Activated CD4-positive, alpha-beta T cell treated with anti-CD3 and anti-CD28 coated beads for 4 hours (primary cell): ENCODE data around the gene PRDX6.
A peak's percentile ranks its signal among the peaks of the same experiment; 100 is the strongest.
"Not testable (repeated sequence)": the region's sequence is repeated elsewhere in the genome, so short reads cannot be mapped to it uniquely, and the experiment has no call there.

Experiments
- DNase-seq, 2 donors: peaks; one replicate each; pipeline ENCODE4 v3.0.0-alpha.2; 2020

The PRDX6 gene

DNA sequence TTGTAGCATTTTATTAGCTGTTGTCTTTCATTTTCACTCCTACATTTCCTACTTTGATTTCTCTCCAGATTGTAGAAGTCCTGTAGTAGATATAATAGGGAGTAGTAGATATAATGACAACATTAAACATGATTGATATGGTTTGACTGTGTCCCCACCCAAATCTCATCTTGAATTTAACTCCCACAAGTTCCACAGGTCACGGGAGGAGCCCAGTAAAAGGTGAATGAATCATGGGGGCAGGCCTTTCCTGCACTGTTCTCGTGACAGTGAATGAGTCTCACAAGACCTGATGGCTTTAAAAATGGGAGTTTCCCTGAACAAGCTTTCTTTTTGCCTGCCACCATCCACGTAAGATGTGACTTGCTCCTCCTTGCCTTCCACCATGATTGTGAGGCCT is 7.5 kb upstream of the PRDX6 start:
- DNase-seq, result no peak

DNA sequence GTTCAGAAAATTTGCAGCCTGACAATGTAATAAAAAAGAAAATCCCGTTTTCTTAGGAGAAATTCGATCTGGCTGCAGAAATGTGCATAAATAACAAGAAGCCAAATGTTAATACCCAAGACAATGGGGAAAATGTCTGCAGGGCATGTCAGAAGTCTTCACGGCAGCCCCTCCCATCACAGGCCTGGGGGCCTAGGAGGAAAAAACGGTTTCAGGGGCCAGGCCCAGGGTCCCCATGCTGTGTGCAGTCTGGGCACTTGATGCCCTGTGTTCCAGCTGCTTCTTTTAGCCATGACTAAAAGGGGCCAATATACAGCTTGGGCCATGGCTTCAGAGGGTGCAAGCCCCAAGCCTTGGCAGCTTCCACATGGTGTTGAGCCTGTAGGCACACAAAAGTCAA is 6.5 kb upstream of the PRDX6 start:
- no peak for DNase-seq

DNA sequence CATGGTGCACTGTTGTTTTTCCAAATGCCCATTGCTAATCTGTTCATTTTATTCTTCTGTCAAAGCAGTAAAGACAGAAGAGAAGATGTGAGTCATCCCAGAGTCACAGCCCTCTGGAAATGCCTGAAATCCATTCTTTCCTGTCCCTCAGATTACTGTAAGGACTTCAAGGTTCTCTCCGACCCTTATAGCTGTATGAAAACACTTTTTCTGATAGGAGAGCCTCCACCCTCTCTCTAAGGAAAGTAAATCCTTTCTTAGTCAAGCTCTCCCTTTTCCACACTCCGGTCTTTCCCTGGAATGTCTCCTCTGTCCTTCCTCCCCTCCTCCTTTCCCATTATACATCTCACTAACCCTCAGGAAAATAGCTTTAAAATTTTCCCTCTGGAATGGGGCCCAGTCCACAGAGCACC is 3.5 kb upstream of the PRDX6 start:
- DNase-seq, result no peak

DNA sequence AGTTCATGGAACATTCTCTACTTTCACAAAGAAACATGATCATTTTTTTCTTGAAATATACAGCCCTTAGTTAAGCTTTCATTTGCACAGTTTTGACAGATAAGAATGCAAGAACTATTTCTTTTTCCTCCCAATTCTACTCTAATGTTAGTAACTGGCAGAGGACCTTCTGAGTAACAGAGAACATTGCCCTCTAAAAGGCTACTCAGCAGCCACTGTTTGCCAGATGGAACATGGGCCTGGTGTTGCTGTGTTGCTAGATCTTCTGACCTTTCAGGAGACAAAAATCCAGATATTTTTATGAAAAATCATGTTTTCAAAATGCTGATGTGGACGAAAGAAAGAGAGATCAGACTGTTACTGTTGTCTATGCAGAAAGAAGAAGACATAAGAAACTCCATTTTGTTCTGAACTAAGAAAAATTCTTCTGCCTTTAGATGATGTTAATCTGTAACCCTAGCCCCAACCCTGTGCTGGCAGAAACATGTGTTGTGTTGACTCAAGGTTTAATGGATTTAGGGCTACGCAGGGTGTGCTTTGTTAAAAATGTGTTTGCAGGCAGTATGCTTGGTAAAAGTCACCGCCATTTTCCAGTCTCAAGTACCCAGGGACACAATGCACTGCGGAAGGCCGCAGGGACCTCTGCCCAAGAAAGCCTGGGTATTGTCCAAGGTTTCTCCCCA is 2.9 kb upstream of the PRDX6 start:
- no peak for DNase-seq

DNA sequence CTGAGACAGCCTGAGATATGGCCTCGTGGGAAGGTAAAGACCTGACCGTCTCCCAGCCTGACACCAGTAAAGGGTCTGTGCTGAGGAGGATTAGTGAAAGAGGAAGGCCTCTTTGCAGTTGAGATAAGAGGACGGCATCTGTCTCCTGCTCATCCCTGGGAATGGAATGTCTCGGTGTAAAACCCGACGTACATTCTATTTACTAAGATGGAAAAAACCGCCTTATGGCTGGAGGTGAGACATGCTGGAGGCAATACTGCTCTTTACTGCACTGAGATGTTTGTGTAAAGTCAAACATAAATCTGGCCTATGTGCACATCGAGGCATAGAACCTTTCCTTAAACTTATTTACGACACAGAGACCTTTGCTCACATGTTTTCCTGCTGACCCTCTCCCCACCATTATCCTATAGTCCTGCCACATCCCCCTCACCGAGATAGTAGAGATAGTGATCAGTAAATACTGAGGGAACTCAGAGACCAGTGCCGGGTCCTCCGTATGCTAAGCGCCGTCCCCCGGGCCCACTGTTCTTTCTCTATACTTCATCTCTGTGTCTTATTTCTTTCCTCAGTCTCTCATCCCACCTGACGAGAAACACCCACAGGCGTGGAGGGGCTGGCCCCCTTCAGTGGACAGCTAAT is 2.2 kb upstream of the PRDX6 start:
- not testable (repeated sequence) for DNase-seq

DNA sequence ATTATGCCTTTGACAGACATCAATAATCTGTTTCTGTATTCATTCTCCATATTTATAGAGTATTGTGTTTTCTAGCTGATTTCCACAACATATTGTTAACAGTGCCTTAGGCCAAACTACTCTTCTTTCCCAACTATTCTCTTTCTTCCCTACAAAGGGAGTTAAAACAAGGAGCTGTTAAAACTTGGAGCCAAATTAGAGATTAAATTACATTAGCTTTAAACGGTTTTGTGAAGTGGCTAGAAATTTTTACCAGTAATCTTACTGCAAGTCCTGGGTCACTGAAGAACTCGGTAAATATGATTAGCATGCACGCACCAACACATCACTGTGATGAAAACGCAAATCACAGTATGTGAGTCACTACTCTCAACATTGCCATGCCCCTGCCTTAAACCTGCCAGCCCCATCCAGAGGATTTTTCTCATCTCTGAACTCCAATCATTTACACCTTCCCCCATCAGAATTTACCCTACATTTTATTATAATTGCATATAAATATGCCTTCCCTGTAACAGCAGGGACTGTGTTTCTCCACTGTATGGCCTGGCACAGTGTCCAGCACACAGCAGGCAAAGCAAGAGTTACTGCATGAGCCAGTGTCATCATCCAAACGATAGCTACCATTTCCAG is 1.5 kb upstream of the PRDX6 start:
- no peak for DNase-seq

DNA sequence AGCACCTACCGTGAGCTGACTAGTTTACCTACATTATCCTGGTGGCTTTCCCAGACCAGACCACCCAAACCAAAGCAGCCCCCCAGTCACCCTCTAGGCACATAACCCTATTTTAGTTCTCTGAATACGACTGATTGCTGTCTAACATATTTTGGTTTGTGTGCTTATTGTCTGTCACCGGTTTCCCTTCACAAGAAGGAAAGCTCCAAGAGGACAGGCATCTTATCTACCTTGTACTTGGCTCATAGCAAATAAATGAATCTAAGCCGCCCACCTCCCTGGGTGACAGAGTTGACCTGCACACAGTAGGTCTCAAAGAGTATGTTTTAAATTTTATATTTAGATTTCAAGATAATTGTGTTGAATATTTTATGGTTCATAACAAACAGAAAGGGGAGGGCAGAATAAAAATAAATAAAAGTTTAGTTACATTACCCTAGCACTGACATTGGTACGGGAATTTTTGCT is 904 bp upstream of the PRDX6 start:
- DNase-seq, result no peak

DNA sequence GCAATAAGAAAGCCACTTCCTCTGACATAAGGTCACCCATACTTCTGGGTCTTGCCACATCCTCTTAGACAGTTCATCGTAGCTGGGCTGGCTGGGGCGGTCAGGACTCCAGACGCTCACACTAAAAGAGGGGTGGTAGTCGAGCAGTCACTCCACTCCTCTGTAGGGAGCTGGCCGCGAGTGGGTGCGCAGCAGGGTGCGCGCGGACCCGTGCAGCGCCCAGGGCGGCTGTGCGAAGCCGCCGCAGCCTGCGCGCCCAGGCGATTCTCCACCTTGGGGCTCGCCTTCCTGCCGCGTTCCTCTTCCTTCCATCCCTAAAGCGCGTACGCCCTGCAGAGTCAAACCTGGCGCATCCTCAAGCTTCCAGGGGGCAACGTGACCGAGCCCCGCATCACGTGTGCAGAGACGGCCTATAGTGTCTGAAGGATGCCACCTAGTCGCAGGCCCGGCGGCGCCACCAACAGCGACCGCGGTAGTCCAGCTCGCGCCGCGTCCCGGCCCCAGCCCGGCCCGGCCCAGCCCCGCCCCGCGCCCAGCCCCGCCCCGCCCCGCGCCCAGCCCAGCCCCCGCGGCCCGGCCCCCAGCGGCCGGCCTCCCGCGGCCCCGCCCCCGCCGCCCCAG is 360 bp upstream of the PRDX6 start:
- peak; percentile 57 to 60 for DNase-seq

DNA sequence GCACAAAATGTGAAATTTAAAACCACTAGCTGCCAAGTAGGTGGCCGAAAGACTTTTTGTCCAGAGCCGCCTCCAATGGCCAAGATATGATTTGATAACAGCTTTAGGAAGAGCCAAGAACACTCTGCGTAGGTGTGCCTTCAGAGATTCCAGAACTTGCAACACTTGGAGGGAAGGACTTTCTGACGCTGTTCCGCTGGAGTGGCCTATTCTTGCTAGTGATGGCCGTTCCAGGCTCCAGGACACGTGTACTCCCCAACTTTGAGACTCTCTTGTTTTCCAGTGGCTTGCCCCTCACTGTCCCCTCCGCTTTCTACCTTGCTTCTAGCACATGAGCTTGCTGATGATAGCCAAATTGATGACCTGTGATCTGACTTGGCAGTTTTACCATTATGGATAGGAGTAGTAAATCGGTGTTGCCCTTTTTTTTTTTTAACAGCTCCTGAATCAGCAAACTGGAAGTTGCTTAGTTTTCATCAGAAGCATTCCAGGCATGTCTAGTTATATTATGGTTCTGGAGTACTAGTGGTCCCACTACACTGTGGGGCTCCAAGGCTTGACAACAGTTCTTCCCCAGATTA is 1.0 kb downstream of the PRDX6 start:
- DNase-seq, result no peak

DNA sequence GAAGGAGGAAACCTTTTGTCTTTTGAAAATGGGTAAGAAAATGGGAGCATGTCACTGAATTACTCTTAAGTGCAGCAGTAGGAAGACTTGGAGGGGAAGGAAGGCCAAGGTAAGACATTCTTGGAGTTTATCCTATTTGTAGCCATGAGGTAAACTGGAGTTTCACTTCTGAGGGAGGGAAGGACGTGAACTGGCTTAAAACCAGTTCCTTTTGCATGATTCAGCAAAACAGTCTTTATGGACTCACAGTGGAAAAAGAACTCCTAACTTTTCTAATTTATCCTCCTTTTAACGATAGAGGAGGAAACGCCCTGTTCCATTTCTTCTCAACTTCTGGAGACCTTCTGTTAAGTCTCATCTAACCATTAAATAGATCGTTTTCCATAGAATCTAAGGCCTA is 2.5 kb downstream of the PRDX6 start:
- no peak for DNase-seq

DNA sequence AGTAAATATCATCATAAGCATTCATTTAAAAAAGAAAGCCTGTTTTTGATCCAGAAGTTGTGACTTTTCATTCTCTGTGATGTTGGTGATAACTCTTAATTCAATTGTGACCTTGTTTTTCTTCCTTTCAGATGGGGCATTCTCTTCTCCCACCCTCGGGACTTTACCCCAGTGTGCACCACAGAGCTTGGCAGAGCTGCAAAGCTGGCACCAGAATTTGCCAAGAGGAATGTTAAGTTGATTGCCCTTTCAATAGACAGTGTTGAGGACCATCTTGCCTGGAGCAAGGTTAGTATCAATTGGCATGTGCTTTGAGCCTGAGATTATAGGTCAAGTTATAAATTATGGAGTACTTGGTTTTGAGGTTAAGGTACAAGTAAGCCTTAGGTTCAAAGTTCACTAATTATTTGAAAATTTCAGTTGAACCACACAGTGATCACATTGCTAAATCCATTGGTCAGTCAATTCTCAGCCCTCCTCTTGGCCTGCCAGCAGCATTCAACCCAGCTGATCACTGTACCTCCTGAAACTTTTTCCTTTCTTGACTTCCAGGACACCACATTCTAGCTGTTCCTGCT is 4.1 kb downstream of the PRDX6 start:
- no peak for DNase-seq

DNA sequence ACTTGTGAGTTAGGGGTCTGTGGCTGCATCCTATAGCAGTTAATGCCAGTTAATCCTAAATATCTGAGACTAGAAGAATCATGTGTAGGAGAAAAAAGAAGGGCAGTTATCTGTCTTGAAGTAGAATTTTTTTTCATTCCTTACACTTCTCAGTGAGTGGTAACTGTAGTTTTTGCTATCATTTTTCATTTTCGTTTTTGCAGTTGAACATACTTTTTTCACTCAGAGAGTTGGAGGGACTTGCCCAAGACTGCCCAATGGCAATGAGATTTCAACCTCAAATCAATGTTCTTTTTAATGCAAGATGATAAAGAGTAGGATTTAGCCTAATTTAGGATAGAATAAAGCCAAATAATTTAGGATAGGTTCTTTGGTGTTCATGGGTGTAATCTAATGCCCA is 5.5 kb downstream of the PRDX6 start:
- no peak for DNase-seq

DNA sequence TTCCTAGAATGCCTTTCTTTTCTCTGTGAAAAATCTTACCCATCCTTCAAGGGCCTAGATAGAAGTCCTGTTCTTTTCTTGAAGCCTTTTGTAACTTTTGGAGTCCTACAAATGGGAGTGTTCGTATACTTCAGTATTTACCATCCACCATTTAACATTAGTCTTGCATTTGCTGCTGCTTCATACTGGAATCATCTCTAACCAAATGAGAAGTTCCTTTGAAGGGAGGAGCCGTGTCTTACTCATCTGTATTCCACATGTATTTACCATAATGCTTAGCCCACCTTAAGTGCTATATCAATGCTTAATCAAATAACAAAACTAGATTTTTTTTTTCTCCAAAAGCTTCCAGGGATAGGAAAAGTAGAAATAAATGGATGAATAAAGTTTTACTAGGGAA is 7.1 kb downstream of the PRDX6 start:
- no peak for DNase-seq

DNA sequence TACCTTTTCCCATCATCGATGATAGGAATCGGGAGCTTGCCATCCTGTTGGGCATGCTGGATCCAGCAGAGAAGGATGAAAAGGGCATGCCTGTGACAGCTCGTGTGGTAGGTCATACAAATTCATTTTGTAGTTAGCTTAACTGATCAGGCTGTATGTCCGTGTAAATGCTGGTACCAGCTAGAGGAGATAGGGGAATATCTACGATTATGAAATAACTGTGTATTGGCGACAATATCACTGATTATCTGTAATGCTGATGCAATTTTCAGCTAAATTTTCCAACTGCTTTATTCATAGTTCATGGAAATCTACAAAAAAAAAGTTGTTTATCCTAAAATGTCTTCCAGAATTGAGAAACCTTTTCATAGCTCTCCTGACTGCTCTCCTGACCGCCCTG is 8.3 kb downstream of the PRDX6 start:
- DNase-seq, result no peak

DNA sequence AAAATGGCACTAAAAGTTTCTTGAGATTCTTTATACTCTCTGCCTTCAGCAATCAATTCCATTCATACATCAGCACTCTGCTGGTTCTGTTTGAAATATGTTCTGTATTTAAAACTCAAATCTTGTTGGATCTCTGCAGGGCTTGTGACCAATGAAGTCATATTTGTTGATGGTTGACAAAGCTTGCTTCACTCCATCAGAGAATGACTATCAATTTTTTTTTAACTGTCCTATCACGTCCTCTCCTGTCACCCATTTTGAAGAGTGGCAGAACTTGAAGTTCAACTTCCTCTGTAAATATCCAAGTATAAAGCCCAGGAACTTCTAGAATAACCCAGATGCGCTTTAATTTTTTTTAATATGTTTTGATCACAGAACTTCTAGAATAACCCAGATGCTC is 10.9 kb downstream of the PRDX6 start:
- DNase-seq, result no peak

DNA sequence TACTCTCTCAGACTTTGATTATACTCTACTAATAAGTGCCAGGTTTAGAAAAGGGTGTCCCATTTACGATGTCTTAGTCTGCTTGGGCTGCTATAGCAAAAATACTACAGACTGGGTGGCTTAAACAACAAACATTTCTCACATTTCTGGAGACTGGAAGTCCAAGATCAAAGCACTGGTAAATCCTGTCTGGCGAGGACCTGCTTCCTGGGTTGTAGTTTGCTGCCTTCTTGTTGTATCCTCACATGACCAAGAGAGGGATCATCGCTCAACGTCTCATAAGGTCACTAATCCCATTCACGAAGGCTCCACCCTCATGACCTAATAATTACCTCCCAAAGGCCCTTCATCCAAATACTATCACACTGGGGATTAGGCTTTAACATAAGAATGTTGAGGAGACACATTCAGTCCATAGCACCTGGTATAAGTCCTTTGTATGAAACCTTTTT is 12.0 kb downstream of the PRDX6 start:
- no peak for DNase-seq

DNA sequence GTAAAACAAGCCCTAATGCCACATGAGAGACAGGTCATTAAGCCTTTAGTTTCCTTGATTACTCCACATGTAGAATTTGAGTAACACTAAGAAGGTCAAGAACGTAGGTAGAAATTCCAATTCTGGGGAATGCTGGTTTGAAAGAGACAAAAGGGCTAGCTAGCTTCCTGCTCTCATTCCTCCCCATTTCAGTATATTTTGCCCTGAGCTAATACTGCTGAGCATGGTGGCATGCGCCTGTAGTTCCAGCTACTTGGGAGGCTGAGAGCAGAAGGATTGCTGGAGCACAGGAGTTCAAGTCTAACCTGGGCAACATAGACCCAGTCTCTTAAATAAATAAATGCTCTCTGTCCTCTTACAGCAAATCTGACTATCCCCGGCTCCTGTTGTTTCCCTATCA is 12.8 kb downstream of the PRDX6 start:
- DNase-seq, result no peak

DNA sequence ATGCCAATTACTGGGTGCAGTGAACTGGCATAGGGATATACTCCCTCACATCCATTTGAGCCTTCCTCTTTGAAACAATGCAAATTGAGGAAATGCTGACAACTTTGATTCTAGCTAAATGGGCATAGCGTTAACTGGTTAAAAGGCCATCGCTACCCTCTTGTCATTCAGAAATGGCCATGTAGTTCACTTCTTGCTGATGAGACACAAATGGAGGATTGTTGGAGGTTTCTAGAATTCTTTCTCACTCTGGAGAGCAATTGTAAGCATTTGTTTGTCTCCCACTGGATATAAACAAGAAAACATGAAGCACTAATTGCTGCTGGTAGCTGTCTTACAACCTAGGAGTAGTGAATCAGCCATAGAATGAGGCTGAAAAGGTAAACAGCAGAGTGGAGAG is 14.4 kb downstream of the PRDX6 start:
- no peak for DNase-seq

DNA sequence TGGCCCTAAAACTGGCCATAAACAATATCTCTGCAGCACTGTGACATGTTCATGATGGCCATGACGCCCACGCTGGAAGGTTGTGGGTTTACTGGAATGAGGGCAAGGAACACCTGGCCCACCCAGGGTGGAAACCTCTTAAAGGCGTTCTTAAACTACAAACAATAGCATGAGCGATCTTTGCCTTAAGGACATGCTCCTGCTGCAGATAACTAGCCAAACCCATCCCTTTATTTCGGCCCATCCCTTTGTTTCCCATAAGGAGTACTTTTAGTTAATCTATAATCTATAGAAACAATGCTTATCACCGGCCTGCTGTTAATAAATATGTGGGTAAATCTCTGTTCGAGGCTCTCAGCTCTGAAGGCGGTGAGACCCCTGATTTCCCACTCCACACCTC is 16.0 kb downstream of the PRDX6 start:
- DNase-seq, result not testable (repeated sequence)

DNA sequence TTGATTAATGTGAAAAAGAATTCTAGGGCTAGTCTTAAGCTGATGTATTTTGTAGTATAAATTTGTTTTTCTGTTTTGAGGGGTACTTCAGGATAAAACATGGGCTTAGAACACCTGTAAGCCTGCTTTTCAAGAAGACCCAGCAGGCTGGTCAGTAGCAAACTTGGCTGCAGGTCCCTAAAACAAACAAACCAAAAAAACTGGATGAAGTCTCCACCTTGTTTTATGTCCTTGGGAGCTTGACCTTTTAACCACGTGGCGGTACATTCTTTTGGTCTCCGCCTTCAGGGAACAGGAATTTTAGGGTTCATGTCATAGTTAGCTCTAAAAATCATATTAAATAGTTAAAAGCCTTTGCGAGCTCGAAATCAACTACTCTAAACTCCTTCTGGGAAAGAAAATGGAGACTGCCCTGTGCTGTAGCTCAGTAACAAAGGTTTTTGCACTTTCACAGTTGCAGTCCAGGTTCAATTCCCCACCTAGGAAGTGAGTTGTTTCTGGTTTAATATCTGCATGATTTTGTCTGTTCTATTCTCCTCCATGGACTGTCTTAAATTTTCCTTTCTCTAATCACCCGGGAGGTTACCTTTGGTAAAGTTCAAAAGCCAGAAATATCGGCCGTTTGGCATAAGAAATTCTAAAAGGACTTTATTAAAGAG is 18.6 kb downstream of the PRDX6 start:
- no peak for DNase-seq

DNA sequence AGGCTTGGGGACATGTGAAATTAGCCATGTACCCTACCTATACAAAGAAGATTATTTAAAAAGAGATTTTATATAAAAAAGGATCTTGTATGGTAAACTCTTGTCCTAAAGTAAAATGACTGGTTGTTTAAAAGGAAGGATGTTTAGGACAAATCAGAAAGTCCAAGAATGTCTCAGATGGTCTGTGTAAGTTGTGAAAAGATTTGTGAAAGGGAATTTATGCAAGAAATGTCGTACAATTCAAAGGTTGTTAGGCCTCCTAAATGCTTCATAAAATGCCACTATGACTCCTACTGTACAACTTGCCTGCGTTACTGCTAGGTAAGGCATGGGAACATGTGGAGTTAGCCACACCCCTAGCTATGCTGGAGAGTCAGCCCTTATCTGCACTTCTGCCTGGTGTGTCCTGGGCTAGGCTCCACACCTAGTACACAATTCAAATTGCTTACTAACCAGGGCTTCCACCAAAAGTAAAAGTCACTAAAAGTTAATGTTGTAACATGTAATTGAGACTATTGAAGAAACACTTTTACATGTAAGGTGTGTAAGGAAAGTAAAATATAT is 19.7 kb downstream of the PRDX6 start:
- DNase-seq, result no peak

DNA sequence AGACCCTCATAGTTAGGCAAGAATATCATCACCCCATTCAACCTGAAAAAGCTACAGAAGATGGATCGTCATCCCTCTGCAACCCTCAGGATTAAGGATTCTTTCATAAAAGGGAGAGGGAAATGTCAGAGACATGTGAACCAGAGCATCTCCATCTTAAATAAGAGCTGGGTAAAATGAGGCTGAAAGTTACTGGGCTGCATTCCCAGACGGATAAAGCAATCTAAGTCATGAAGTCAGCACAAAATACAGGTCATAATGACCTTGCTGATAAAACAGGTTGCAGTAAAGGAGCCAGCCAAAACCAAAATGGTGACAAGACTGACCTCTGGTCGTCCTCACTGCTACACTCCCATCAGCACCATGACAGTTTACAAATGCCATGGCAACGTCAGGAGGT is 22.6 kb downstream of the PRDX6 start:
- no peak for DNase-seq
